Measurements from ENCODE around the gene TXNDC12. TPM values are rescaled to one million over a fixed set of nuclear protein-coding genes. Genes with fewer than 3 reads are reported as not detected.
"Not testable (repeated sequence)": the region's sequence is repeated elsewhere in the genome, so short reads cannot be mapped to it uniquely, and the experiment has no call there.

The TXNDC12 gene
- total RNA-seq, 1 donor from 2014 or later = 21.2 TPM

DNA sequence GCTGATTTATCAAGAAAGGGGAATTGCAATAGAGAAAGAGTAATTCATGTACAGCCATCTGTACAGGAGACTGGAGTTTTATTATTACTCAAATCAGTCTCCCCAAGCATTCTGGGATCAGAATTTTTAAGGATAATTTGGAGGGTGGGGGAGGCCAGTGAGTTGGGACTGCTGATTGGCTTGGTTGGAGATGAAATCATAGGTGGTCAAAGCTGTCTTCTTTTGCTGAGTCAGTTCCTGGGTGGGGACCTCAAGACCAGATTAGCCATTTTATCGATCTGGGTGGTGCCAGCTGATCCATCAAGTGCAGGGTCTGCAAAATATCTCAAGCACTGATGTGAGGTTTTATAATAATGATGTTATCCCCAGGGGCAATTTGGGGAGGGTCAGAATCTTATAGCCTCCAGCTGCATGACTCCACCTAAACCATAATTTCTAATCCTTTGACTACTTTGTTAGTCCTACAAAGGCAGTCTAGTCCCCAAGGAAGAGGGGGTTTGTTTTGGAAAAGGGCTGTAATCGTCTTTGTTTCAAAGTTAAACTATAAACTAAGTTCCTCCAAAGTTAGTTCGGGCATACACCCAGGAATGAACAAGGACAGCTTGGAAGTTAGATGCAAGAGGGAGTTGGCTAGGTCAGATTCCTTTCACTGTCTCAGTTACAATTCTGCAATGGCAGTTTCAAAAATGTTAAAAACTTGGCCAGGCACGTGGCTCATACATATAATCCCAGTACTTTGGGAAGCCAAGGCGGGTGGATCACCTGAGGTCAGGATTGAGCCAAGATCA lies 47.6 kb downstream of the TXNDC12 start:
- intact Hi-C loops (cut with DNase I) = no loop called here
- no peak for ATAC-seq
- DNase-seq (ENCODE audit: missing footprints) = no peak

DNA sequence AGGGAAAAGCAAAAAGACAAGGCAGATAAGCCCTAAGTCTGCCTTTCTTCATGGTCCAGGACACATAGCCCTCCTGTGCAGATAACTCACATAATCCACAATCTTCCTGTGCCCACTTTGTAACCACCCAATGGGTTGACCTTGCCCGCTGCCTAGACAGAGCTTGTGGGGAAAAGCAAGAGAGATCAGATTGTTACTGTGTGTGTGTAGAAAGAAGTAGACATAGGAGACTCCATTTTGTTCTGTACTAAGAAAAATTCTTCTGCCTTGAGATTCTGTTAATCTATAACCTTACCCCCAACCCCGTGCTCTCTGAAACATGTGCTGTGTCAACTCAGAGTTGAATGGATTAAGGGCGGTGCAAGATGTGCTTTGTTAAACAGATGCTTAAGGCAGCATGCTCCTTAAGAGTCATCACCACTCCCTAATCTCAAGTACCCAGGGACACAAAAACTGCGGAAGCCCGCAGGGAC lies 48.9 kb downstream of the TXNDC12 start:
- intact Hi-C loops (cut with DNase I); ATAC-seq; DNase-seq (ENCODE audit: missing footprints): not testable (repeated sequence)

DNA sequence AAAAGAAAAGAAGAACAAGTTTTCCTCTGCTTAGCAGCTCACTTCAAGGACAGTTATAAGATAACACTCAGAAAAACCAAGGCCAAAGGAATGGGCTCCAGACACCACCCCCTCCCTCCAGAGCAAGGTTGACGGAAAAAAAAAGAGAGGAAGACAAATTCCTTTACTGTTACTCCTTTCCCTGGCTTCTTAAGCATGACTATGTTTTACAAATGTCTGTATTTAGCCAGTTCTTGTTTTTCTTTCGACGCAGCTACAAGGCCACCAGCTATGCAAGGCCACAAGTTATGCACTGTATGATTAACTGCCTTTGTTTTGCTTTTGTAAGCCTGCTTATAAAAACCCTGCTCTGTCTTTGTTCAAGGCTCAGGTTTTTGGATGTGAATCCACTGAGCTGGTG lies 49.4 kb downstream of the TXNDC12 start:
- DNase-seq (ENCODE audit: missing footprints); intact Hi-C loops (cut with DNase I); ATAC-seq: not testable (repeated sequence)

DNA sequence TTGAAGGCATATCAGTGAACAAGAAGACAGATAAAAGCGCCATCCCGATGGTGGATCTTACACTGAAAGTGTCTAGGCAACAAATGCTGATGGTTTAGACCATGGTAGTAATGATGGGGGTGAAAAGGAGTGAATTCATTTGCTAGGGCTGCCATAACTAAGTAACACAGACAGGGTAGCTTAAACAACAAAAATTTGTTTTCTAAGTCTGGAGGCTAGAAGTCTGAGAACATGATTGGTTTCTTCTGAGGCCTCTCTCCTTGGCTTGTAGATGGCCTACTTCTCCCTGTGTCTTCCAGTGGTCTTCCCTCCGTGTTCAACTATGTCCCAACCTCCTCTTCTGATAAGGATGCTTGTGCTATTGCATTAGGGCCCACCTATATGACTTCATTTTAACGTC lies 51.1 kb downstream of the TXNDC12 start:
- ATAC-seq = no peak
- no peak for DNase-seq (ENCODE audit: missing footprints)
- intact Hi-C loops (cut with DNase I) = no loop called here

DNA sequence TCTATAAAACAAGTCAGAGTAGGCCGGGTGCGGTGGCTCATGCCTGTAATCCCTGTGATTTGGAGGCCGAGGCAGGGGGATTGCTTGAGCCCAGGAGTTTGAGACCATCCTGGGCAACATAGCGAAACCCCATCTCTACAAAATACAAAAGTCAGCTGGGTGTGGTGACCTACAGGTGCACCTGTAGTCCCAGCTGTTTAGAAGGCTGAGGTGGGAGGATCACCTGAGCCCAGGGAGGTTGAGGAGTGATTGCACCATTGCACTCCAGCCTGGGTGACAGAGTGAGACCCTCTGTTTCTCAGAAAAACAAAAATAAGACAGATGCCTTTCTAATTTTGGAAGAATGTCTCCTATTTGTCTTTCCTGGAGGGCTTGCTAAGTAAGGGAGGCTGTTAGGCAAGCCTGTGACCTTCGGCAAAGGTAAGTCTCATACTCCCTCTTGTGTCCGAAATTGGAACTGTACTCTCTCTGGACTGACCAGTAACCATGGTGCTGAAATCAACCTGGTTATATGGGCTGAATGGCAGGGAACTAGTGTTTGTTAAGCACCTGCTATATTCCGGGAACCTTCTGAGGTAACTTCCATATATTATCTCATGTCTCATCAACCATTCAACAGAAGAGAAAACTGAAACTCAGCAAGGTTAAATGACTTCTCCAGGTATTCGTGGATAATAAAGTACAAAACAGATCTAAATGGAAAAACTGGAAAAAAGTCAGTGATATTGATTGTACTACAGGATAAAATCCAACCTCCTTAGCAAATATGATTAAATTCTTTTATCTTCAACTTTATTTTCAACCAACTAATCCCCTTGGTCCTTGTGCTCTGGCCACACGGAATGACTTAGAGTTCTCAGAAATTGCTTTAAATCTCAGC lies 52.7 kb downstream of the TXNDC12 start:
- intact Hi-C loops (cut with DNase I) = loop anchor here (1.0 kb wide), 1 partner anchor 105 kb away; no protein-coding TSS in a partner anchor
- ATAC-seq (peak; percentile 73), DNase-seq (ENCODE audit: missing footprints) (no peak)

DNA sequence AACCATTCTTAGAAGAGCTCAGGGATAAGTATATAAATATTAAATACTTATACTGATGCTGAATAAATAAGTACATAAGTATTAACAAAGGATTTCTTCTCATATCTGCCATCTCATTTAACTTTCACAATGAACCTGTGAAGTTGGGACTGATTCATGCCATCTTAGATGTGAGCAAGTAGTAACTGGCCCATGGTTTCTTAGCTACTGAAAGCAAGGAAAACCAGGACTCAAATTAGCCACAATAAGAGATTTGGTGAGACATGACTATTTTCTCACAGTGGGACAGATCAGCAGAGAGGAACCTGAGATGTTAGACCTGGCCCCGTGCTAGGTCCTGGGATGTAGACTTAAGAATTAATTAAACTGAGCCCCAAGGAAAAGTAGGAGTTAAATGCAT lies 56.3 kb downstream of the TXNDC12 start:
- DNase-seq (ENCODE audit: missing footprints) = no peak
- intact Hi-C loops (cut with DNase I) = no loop called here
- no peak for ATAC-seq

DNA sequence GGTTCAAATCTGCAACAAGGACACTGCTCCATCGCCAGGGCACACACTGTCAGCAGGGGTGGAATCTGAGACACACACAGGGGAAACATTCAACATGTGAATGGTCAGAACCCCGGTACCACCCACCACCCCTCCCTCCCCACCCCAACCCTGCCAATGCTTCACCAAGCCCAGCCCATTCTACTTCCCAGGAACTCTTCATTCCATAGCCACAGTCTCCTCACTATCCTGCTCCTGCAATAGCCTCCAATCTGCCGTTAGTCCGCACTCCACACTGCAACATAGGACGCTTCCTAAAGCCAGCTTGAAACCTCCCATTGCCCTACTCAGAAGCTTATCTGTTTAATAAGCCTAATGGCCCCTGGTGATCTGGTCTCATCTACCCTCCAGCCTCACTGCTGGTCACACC lies 57.0 kb downstream of the TXNDC12 start:
- DNase-seq (ENCODE audit: missing footprints) (no peak), ATAC-seq (no peak)
- intact Hi-C loops (cut with DNase I) = no loop called here

DNA sequence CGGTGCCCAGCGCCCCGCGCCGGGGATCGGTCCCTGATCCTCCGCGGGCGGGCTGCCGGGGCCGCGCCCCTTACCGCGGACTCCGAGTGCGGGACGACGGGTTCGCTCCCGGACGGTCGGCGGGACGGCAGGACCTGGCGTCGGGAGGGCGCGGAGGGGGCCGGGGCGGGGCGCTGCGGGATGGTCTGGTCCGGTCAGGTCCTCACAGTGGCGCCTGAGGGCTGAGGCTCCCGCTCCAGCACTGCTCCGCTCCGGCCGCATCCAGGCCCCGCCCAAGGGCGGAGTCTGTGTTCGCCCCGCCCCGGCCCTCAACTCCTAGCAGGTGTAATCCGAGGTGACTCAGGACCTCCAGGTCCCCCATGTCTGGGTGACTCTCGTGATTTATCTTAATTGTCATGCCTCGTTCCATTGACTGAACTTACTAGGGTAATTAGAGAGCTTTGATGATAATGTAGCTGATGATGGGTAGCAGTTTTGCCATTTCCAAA lies 64.5 kb downstream of the TXNDC12 start, which contains the start of gene RAB3B:
Gene RAB3B, minus strand, starts transcription at position 223 of the 488 bp plus-strand sequence. CDS start 13,583 bp downstream, outside the sequence.
- DNase-seq (ENCODE audit: missing footprints) = no peak
- ATAC-seq = peak; percentile 59
- intact Hi-C loops (cut with DNase I) = no loop called here

DNA sequence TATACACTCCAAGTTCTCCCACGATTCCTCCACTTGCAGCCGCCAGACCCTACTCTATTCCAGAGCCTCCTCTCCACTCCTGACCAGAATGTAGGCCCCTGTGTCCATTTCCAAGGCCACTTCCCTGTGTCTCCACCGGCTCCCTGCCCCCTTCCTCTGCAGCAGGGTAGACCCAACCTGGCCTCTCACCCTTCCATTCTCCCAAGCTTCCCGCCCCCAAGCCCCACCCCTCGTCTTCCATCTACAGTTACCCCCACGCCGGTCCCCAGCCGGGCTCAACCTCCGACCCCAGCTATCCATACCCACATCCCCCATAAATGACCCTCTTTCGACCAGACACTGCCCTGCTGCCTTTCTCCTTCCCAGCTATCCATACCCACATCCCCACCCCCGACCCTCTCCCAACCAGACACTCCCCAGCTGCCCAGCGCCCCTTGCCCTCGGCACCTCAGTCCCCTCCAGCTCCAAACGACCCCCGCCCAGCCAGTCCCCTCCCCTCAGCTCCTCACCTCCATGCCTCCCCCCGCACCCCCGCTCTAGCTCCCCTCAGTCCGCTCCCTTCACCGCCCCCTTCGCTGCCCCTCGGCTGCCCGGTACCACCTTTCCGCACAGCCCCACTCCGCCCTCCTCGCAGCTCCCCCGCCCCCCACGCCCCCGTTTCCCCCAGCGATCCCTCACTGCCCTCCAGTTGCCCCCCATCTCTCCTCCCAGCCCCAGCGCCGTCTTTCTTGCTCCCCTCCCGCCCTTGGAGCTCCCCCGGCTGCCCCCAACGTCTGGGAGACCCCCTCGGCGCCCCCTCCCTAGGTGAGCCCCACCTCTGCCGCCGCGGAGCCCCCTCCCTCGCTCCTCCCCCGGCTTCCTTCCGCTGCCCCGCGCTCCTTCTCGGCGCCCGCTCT lies 65.2 kb downstream of the TXNDC12 start:
- intact Hi-C loops (cut with DNase I) = no loop called here
- no peak for DNase-seq (ENCODE audit: missing footprints)
- ATAC-seq = no peak

DNA sequence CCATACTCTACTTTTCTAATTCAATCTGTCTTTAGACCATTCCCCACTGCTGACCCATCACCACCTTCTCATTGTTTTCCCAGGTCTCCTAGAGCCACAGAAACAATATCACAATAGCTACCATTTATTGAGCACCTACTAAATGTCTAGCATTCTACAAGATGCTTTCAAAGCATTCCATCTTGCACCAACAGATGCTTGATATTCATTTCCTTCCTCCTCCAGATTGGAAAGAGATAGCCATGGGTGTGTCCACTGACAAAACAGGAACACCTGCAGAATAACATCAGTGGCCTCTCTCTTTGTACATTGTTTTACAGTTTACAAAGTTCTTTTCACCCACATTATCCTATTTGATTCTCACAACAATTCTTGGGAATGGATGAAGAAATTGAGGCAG lies 66.7 kb downstream of the TXNDC12 start:
- DNase-seq (ENCODE audit: missing footprints) (no peak), ATAC-seq (no peak)
- intact Hi-C loops (cut with DNase I) = no loop called here

DNA sequence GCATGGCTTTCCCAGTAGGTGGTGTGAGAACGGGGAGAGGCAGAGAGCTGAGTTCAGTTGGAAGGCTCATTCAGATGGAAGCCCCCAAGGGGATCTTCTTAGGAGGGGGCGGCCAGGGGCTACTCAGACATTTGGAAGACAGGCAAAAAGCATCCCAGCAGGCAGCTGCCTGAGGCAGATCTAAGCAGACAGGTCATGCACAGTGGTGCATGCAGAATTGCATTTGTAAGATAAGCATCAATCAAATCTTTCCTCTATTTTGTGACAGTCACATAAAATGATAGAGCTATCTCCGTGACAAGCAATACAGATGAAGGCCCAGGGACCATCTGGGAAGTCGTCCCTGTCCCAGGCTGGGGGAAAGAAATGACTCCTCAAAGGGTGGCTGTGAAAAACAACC lies 68.3 kb downstream of the TXNDC12 start:
- ATAC-seq (no peak), DNase-seq (ENCODE audit: missing footprints) (no peak)
- intact Hi-C loops (cut with DNase I) = no loop called here

DNA sequence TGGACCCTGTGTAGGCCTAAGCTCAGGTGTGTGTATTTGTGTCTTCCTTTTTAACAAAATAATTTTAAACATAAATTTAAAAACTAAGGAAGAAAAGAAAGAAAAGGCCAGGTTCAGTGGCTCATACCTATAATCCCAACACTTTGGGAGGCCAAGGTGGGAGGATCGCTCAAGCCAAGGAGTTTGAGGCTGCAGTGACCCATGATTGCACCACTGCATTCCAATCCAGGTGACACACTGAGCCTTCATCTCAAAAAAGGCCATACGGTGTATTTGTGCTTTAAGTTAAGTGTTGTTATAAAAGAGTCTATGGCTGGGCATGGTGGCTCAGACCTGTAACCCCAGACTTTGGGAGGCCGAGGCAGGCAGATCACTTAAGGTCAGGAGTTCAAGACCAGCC lies 72.8 kb downstream of the TXNDC12 start:
- DNase-seq (ENCODE audit: missing footprints) (no peak), ATAC-seq (no peak)
- intact Hi-C loops (cut with DNase I) = no loop called here

DNA sequence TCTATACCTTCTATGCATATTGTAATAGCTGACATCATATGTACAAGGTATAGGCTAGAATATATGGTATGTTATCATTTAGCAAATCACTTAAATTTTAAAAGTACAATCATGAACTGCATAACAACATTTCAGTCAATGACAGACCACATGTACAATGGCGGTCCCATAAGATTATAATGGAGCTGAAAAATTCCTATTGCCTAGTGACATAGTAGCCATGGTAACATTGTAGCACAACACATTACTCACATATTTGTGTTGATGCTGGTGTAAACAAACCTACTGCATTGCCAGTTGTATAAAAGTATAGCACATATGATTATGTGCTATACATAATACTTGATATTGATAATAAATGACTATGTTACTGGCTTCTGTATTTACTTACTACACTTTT lies 73.4 kb downstream of the TXNDC12 start:
- ATAC-seq = no peak
- intact Hi-C loops (cut with DNase I) = no loop called here
- DNase-seq (ENCODE audit: missing footprints) = no peak

DNA sequence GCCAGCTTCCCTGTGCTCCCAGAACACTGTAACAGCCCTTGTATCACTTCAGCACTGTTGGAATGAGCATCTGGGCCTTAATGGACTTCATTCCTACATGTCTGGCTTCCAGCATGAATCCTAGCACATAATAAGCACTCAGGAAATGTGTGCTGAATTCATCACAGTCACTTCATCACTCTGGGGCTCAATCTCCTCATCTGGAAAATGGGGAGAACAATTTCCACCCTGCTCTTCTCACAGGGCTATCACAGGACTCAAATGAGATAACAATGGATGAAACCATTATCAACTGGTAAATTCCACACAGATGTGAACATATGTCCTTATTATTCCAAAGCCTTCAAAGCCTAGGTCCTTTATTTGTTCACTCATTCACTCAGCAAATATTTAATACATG lies 76.9 kb downstream of the TXNDC12 start:
- no peak for DNase-seq (ENCODE audit: missing footprints)
- no peak for ATAC-seq
- intact Hi-C loops (cut with DNase I) = no loop called here

DNA sequence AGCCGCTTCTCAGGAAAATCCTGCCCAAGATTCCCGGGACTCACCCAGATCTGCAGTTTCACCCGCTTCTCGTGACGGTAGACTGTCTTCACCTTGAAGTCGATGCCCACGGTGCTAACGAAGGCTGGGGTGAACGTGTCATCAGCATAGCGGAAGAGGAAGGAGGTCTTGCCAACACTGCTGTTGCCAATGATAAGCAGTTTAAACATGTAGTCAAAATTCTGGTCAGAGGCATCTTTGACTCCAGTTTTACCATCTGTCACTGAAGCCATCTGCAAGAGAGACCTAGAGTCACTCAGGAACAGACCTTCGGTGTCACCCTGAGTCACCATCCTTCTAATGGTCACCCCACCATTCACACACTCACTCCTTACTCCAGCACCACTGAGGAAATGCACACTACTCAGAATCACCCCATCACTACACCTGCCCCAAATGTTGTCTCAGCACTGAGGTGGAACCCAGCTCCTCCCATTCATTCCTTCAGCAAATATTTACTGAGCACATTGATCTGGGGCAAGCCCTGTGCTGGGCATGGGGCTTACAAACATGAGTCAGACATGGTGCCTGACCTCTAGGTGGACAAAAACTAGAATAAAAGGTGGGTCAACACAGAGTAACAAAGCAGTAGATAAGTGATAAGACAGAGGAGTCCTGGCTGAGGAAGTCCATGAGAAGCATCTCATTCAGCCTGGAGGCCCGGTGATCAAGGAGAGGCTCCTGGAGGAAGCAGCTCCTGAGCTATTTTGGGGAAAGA lies 78.0 kb downstream of the TXNDC12 start:
- ATAC-seq (no peak), DNase-seq (ENCODE audit: missing footprints) (no peak)
- intact Hi-C loops (cut with DNase I) = no loop called here

DNA sequence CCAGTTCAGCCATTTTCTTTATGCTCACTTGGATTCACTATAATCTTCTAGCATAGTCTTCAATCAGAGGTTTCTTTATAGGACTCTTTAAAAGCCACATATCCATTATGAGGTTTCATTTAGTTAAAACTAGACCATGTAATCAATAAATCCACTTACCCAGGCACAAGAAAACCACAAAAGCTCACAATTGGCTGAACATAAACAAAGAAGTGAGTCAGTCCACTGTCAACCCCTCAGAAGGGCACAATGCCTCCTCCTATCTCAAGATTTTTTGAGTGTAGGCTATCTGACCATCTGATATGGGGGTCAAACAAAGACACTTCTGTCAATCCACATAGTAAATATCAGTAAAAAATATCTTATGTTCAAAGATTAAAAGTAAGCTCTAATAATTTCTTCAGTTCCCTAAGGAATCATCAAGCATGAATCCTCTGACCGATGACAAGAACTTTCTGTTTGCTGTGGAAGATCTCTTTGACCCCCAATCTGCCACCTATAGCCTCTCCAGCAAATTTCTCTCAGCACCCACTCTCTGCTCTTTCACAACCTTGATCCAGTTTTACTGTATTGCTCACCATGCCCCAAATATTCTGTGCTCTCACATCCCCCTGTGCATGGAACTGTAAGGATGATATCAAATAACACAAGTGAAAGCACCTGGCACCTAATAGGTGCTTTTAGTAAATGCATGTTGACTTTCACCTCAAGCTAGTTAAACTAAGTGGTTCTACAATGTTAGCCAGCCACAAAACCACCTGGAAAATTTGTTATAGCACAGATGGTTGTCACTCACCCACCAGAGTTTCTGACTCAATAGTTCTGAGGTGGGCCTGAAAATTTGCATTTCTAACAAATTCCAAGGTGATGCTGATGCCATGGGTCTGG lies 81.2 kb downstream of the TXNDC12 start:
- DNase-seq (ENCODE audit: missing footprints) (no peak), ATAC-seq (no peak)
- intact Hi-C loops (cut with DNase I) = no loop called here

Data from Right ventricle myocardium inferior (tissue), 1 donor.